ENCODE measurements around the gene ITGB3.
A peak's percentile ranks its signal among the peaks of the same experiment; 100 is the strongest.

ITGB3 gene

DNA sequence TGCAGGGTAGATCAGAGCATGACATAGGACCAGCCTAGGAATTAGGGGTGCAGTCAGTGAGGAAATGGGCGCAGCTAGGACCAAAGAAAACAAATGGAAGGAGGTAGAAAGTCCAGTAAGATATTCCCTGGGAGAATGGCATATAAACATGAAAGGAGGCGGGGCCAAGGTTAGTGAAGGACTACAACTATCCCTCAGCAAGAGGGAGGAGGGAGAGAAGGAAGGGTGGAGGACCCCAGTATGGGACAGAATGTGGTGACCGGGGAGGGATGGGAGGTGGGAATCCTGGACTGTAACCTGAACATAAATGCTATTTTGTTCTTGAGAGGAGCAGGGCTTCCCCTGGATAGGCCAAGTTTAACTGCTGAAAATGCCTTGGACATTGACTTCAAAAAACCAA, 22.8 kb downstream of the ITGB3 start:
- no peak for DNase-seq (ENCODE audit: low read depth)

DNA sequence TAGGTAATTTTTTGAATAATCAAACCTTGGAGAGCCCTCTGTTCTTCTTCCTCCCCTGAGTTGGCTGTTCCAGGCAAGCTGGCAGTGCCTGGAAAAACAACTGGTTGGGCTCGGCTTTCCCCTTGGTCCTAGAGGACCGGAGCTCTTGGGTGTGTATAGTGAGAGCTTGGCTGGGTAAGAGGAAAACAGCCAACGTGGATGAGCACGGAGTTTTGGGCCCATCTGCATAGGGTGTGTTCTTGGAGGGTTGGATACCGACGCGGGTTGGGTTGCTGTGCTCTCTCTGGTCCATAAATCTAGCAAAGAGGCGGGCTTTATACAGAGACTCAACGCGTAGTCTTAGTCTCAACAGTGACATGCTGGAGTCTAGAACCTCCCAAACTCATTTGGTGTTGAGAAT, 23.2 kb downstream of the ITGB3 start:
- peak; percentile 76 for DNase-seq (ENCODE audit: low read depth)

- DNase-seq (ENCODE audit: low read depth): peak; percentile 49
Measured at GRCh38 chr17:47277921-47278320, 24.3 kb downstream of the ITGB3 start.

DNA sequence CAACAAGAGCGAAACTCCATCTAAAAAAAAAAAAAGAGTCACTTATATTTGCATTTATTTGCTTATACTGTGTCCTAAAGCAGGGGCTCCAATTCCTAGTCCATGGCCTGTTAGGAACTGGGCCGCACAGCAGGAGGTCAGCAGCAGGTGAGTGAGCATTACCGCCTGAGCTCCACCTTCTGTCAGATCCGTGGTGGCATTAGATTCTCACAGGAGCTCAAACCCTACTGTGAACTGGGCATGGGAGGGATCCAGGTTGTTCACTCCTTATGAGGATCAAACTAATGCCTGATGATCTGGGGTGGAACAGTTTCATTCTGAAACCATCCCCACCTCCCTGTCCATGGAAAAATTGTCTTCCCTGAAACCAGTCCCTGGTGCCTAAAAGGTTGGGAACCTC, 24.9 kb downstream of the ITGB3 start:
- no peak for DNase-seq (ENCODE audit: low read depth)

- peak; percentile 100 for DNase-seq (ENCODE audit: low read depth)
Measured at GRCh38 chr17:47279062-47279801, 25.6 kb downstream of the ITGB3 start.

GRCh38 chr17:47280072-47280811, 26.6 kb downstream of the ITGB3 start:
- peak; percentile 74 for DNase-seq (ENCODE audit: low read depth)

GRCh38 chr17:47281216-47281615, 27.6 kb downstream of the ITGB3 start:
- DNase-seq (ENCODE audit: low read depth): no peak

- DNase-seq (ENCODE audit: low read depth): no peak
Measured at GRCh38 chr17:47285003-47285402, 31.4 kb downstream of the ITGB3 start.

- DNase-seq (ENCODE audit: low read depth): no peak
Measured at GRCh38 chr17:47286198-47286914, 32.7 kb downstream of the ITGB3 start.

DNA sequence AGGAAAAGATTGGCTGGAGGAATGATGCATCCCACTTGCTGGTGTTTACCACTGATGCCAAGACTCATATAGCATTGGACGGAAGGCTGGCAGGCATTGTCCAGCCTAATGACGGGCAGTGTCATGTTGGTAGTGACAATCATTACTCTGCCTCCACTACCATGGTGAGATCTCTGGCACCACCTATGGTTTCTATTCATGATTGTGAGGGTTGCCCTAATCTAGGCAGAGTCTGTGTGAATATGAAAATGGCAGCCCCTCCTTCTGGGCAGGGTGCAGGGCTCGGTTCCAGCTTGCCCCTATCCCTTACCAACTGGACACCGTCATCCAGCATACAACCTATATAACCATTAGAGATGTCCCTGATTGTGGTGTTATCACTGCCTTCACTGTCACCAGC, 33.4 kb downstream of the ITGB3 start:
- no peak for DNase-seq (ENCODE audit: low read depth)

DNA sequence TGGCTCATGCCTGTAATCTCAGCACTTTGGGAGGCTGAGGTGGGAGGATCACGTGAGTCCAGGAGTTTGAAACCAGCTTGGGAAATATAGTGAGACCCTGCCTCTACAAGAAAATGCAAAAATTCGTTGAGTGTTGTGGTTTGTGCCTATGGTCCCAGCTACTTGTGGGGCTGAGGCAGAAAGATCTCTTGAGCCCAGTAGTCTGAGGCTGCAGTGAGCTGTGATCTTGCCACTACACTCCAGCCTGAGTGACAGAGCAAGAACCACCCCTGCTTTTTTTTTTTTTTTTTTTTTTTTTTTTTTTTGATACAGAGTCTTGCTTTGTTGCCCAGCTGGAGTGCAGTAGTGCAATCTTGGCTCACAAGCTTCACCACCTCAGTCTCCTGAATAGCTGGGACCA, 34.0 kb downstream of the ITGB3 start:
- no peak for DNase-seq (ENCODE audit: low read depth)

DNA sequence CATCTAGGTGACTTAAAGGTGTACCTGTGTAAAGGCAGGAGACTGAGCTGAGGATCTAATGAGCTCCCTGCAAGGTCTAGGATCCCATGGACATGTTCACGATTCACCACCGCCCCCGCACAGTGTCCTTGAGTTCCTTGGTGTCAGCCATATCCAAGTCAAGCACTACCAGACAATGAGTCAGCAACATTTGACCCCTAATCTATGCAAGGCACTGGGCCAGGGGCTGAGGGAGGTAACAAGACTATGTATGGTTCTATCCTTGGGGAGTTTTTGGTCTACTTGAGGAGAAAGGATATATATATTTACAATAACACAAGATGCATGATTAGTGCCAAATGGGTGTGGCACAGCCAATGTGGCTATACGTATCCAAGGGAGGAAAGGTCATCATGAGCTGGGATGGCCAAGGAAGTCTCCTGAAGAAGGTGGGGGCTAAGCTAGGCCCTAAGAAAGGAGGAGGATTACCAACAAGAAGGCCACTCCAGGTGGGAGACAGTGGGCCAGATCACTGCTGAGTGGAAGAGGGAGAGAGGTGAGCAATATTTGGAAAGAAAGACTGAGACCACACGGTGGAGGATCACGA, 35.0 kb downstream of the ITGB3 start:
- DNase-seq (ENCODE audit: low read depth): peak; percentile 60

DNA sequence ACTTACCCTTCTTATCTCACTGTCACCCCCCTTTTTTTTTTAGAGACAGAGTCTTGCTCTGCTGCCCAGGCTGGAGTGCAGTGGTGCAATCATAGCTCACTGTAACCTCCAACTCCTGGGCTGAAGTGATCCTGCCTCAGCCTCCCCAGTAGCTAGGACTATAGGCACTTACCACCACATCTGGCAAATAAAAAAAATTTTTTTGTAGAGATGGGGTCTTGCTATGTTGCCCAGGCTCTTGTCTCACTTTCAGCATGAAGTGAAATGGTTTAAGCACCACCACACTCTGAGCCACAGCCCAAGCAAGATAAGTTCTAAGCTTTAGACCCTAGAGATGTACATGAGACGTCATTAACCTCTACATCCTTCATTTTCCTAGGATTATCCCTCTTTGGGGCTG, 35.7 kb downstream of the ITGB3 start:
- no peak for DNase-seq (ENCODE audit: low read depth)

- no peak for DNase-seq (ENCODE audit: low read depth)
Measured at GRCh38 chr17:47290870-47291241, 37.2 kb downstream of the ITGB3 start.

DNA sequence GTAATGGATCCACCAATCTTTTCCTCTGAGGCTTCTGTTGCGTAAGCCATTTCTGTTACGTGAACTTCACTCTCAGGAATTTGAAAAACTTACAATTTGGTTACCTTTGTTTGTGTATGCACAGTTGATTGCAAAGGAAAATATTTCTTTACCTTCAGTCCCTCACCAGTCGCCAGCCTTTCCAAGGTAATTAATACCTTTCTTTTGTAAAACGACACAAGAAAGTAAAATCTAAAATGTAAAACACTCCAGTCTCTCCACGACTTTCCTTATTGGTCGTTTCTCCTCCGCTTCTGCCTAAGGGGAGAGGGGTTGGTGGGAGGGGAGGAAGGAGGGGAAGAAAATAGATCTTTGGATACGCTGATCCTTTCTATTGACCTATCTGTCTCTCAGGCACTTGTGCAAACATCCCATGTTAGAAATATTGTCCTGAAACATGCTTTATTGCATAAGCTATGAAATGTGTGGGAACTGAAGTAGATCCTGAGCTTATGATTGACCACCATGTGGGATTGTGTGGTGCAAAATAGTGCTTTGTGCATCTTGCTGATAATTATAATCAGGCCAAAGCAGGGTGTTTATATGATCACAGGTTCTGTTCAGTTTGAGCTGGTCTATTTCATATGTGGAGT, 37.7 kb downstream of the ITGB3 start:
- peak; percentile 53 for DNase-seq (ENCODE audit: low read depth)

GRCh38 chr17:47292206-47292605, 38.6 kb downstream of the ITGB3 start:
- no peak for DNase-seq (ENCODE audit: low read depth)

- DNase-seq (ENCODE audit: low read depth): no peak
Measured at GRCh38 chr17:47295037-47295873, 41.6 kb downstream of the ITGB3 start.

DNA sequence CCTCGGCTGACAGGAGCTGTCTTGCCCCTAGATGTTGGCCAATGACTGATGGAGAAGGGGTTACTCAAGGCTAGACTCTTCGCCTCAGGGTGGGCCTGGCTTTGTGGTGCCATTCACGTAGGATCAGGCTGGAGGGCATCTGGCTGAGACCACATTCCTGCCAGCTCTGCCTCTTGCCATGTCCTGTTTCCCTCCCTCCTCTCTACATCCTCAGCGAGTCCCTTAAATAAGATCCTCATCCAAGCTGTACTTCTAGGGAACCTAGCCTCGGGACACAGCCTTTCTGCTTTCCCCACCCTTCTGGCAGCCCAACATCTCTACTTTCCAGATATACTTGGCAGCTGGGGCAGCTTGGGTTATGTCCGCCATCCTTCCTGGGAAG, 42.2 kb downstream of the ITGB3 start:
- DNase-seq (ENCODE audit: low read depth): no peak

- peak; percentile 63 for DNase-seq (ENCODE audit: low read depth)
Measured at GRCh38 chr17:47297661-47298400, 44.2 kb downstream of the ITGB3 start.

DNA sequence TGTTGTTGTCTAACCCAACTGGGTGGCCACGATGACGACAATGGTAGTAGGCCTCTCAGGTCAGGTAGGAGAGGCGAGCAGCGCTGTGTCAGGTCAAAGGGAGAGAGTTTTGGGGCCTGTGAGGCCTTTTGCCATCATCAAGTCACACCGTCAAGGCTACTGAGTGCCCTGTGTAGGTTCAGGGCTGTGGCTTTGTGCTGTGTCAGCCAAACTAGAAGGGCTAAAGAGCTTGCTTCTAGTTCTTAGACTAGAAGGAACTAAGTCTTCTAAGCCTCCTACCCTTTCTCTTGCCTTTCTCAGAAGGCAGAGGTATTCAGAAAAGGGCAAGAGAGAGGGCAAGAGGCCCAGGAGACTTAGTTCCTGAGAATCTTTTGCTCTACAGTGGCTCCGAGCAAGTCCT, 45.1 kb downstream of the ITGB3 start:
- no peak for DNase-seq (ENCODE audit: low read depth)

Measured in amniotic epithelial cell (primary cell).